NB4 (cell line): ENCODE data around the gene PPP1R12B.
"Not testable (repeated sequence)": the region's sequence is repeated elsewhere in the genome, so short reads cannot be mapped to it uniquely, and the experiment has no call there.

ENCODE experiments used
- DNase-seq: peaks from one replicate; pipeline ENCODE4 v3.0.0; 2010; ENCODE audit warnings: low read depth
- H3K4me3 ChIP-seq: one replicate; pipeline ENCODE4 v1.5.1; 2011; ENCODE audit warnings: mild to moderate bottlenecking, low read depth, low read length, moderate library complexity
- MYC ChIP-seq: IDR thresholded peaks from 2 replicates; pipeline ENCODE4 v1.6.1; 2011; ENCODE audit warnings: low read depth, low read length
- POLR2A ChIP-seq: IDR thresholded peaks from 2 replicates; pipeline ENCODE4 v1.6.1; 2011; ENCODE audit warnings: mild to moderate bottlenecking; ENCODE audit not compliant: insufficient read length; ENCODE audit errors: extremely low read depth
- TF ChIP-seq, protein P1 (sequence below): IDR thresholded peaks from one replicate; pipeline ENCODE4 v1.5.1; 2012; ENCODE audit warnings: low read depth, low read length
- TF ChIP-seq, protein P2 (sequence below): IDR thresholded peaks from 2 replicates; pipeline ENCODE4 v1.6.1; 2011; ENCODE audit warnings: low read depth, low read length

PPP1R12B gene

DNA sequence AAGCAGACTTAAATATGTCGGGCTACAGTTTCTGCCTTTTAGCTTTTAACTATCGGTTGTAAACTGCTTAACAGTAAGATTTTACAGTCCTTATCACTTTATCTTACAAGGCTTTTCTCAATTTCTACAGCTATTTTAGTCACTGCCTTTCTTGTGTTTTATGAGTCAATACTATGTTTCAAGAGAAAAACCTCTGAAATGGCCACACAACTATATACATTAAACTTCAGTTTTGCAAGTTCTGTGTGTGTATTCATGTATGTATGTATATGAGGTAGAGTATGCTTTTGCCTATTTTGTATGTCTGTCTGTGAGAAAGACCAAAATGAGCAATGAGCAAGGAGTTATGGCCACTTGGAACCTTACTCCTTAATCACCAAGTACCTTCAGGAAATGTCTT lies 191.9 kb downstream of the PPP1R12B start:
- TF ChIP-seq MYC (no peak), POLR2A (no peak)
- TF ChIP-seq, protein P1, sequence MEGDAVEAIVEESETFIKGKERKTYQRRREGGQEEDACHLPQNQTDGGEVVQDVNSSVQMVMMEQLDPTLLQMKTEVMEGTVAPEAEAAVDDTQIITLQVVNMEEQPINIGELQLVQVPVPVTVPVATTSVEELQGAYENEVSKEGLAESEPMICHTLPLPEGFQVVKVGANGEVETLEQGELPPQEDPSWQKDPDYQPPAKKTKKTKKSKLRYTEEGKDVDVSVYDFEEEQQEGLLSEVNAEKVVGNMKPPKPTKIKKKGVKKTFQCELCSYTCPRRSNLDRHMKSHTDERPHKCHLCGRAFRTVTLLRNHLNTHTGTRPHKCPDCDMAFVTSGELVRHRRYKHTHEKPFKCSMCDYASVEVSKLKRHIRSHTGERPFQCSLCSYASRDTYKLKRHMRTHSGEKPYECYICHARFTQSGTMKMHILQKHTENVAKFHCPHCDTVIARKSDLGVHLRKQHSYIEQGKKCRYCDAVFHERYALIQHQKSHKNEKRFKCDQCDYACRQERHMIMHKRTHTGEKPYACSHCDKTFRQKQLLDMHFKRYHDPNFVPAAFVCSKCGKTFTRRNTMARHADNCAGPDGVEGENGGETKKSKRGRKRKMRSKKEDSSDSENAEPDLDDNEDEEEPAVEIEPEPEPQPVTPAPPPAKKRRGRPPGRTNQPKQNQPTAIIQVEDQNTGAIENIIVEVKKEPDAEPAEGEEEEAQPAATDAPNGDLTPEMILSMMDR: no peak
- TF ChIP-seq, protein P2, sequence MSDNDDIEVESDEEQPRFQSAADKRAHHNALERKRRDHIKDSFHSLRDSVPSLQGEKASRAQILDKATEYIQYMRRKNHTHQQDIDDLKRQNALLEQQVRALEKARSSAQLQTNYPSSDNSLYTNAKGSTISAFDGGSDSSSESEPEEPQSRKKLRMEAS: no peak
- no peak for DNase-seq
- H3K4me3 ChIP-seq: no peak overlapping the region

DNA sequence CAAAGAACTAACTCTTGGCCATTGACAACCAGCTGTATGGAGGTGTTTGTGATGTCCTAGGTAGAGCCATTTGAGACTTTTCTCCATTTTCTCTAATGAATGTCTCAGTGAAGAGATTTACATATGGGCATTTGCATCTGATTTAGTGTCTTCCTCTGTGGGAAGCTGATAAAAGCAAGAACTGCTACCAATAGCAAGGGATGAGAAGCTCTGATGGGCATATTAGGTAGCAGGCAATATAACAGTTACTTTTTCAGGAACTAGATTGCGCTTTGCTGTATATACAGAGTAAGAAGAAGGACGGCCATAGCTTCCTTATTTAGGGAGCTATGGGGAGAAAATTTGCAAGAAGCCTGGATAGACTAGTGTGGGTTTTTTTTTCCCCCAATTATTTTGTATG lies 192.4 kb downstream of the PPP1R12B start:
- not testable (repeated sequence) for H3K4me3 ChIP-seq, DNase-seq

DNA sequence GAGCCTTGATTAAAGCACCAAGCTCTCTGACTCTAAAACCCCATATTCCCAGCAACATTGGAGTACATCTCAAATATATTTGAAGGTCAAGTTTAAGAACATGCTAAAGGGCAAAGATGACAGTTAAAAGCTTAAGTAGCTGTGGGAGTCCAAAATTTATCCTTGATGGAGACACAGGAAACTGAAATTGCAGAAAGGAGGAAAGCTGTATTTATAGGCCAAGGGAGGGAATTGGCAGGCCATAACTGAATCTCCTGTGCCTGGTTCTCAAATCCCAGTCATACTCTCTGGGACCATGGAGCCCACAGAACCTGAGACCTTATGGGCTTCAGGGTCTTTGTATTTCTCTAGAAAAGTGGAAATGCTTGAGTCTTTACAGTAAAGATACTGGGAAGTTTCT lies 193.9 kb downstream of the PPP1R12B start:
- DNase-seq, H3K4me3 ChIP-seq: not testable (repeated sequence)

DNA sequence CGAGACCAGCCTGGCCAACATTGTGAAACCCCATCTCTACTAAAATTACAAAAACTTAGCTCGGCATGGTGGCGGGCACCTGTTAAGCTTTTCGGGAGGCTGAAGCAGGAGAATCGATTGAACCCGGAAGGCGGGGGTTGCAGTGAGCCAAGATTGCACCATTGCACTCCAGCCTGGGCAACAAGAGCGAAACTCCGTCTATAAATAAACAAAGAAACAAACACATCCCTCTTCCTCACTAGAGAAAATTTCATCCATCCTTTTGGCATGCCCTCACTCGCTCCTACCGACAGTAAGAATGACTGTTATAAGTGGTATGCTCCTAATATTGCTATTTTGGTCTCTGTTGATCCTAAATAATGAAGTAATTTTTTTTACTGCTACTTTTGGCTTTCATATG lies 195.0 kb downstream of the PPP1R12B start:
- not testable (repeated sequence) for H3K4me3 ChIP-seq, DNase-seq

DNA sequence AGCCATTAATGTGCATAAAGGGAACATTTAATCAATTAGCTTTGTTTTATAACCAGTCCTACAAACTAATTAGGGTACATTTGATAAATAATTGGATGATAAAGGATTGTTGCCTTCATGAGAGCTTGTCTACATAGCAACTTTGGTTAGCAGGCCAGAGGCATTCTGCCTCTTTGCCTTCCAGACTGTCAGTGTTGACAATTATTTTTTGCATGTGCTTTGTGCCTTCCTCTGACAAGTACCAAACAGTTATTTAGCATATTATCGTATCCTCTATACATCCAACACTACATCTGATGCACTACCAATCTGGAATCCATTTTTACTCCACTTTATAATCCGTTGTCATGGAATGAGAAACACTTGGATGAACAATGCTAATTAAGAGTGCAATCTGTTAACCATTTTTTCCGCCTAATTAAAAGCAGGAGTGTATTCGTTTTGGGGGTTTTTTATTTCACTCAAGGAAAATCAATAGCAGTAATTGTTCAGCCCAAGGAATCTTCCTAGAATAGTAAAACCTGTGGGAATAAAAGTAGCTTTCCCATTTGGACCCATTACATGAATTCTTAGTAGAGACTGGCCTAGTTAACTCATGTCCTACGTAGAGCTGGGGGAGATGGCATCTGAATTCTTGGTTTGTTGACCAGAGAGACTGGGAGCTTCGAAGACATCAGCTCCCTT lies 196.4 kb downstream of the PPP1R12B start:
- not testable (repeated sequence) for H3K4me3 ChIP-seq, DNase-seq

DNA sequence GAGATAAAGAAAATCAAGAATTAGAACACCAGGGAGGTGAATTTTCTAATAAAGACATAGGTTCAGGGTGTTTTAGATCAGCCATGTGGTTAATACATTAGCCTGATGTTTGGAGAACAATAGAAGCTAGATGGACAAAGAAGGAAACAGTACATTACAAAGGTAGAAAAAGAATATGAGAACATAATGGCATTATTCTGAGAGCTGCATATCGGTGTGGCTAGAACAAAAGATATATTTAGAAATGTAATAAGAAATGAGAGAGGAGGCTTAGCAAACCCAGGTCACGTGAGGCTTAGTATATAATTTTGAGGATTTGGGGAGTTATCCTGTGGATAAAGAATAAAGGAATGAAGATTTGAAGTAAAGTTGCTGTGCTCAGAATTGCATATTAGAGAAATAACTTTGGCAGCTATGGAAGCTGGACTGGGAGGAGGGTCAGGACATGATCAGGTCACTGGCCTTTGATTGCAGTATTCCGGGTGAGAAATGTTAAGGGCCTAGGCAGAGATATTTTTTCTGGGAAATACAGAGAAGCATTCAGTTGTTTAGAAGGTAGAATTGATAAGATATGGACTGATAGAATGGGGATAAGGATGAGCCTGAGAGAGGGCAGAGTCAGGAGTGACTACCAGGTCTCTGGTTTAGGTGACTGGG lies 197.3 kb downstream of the PPP1R12B start:
- DNase-seq, H3K4me3 ChIP-seq: not testable (repeated sequence)

DNA sequence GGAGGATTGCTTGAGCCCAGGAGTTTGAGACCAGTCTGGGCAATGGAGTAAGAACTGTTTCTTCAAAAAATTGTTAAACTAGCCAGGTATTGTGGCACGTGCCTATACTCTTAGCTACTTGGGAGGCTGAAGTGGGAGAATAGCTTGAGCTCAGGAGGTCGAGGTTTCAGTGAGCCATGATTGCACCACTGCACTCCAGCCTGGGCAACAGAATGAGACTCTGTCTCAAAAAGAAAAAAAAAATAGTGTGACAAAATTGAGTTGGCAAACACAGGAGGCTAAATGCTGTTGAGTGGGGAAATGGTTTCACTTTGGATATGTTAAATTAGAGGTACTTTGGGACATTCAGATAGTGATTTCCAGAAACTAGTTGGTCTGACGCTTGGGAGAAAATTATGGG lies 197.9 kb downstream of the PPP1R12B start:
- not testable (repeated sequence) for H3K4me3 ChIP-seq, DNase-seq

DNA sequence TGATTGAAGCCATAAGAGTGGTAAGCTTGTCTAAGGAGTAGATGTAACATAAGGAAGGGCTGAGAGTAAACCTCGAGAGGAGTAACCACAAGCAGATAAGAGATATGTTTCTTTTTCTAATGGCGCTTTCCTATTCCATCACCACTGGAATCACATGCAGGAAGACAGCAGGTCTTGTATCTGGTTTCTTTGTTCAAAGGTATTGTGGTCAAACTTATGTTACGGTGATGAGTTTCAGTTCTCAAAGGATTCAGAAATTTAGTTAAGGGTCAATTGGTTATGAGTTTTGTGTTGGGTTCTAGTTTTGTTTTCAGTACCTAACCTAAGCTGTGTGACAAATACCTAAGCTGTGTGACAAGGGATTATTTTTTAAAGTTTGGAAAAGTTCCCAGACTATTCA lies 198.3 kb downstream of the PPP1R12B start:
- not testable (repeated sequence) for DNase-seq, H3K4me3 ChIP-seq

DNA sequence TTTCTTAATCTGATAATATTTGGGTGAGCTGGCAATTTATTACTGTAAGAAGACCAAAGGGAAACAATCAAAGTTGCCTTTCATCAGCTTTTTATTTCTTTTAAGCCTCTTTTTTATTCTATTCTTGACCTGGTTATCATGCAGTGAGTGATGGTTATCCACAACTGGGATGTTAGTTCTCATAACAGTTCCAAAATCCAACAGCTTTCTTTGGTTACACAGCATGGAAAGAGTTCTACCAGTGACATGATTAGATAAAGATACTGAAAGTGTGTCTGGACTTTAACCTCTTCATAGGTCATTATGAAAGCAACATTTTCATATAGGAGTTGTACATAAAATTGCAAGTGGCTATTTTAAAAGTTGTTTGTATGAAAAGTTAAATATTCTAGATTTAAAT lies 198.7 kb downstream of the PPP1R12B start:
- no peak for TF ChIP-seq POLR2A
- TF ChIP-seq MYC: no peak
- TF ChIP-seq, protein P2: no peak
- TF ChIP-seq, protein P1: no peak
- DNase-seq: no peak
- H3K4me3 ChIP-seq: no peak overlapping the region

DNA sequence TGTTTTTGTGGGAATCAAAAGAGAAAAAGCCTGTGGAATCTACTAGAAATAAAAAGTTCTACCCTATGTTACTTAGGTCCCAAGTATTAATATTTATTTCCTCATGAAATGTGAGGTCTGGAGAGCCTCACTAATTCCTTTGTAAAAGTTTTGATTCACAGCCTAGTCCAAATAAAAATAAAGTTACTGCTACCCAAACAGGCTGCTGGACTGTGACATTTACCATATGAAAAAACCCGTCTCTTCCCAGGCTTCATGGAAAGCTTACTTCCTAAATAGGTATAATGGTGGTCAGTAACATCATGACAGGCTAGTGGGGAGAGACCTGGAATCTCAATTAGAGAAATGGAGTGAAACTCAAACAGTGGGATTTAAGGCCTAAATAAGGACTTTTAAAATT lies 201.6 kb downstream of the PPP1R12B start:
- not testable (repeated sequence) for DNase-seq, H3K4me3 ChIP-seq

DNA sequence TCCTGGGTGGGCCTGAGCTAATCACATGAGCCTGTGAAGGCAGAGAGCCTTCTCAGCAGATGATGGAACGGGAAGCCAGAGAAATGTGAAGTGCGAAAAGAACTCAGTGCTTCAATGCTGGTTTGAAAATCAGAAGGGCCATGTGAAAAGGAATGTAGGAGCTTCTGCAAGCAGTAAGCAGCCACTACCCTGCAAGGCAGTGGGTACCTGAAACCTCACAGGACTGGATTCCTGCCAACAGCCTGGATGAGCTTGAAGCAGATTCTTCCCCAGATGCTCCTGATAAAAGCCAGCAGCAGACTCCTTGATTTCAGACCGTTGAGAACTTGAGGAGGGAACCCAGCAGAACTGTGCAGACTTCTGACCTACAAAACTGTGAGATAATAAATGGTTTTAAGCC lies 203.2 kb downstream of the PPP1R12B start:
- TF ChIP-seq, protein P1: no peak
- TF ChIP-seq POLR2A (no peak), MYC (no peak)
- TF ChIP-seq, protein P2: no peak
- no peak for DNase-seq
- H3K4me3 ChIP-seq: no peak overlapping the region

DNA sequence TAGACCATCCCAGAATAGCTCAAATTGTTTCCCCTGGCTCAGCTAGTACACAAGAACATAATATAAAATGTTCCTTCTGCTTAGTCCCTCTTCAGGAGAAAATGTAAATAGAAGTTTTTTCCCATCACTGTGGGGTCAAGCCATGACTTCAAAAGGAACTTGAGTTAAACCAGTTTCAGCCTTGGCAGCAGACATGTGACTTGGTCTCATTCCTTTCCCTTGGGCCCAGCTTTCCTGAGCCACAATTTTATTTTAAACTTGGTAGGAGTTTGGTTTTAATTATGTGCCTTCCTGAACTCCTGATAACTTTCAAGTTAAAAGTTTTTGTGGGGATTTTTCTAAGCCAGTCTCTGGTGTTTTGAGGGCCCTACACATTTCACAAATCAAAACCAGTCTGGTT lies 204.1 kb downstream of the PPP1R12B start:
- H3K4me3 ChIP-seq, DNase-seq: not testable (repeated sequence)

DNA sequence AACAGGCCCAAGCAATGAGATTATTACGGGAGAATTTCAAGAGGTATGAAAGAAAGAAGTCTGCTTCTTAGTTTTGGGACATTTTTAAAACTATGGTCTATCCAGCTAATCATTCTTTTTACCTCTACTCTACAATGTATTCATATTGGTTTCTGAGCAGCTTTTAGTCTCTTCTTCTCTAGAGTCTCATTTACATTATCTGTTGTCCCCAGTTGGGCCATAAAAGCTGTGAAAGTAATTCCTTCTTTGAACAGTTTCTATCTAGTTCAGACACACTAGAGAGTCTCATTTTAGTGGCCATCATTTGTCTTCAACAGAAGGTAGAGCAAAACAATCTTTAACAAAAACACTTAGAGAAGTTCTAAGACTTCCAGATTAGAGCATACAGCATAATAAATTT lies 204.6 kb downstream of the PPP1R12B start:
- not testable (repeated sequence) for DNase-seq

More for the DNA sequence above, 204.6 kb downstream of the PPP1R12B start:
- H3K4me3 ChIP-seq: not testable (repeated sequence)
